ENCODE results near the gene RLF. TPM values are rescaled to one million over a fixed set of nuclear protein-coding genes. Genes with fewer than 3 reads are reported as not detected.
A peak's percentile ranks its signal among the peaks of the same experiment; 100 is the strongest.

Gene RLF
- total and polyA plus RNA-seq, 9 of the 15 experiments (the other 6 are each of a cell fraction or from before 2014, with no cell fraction given): 3.6 to 35.0 (median 21.2) TPM

GRCh38 chr1:40257688-40258444 lies 96.7 kb downstream of the RLF start, which contains the start of gene ZMPSTE24 (continued):
- TF ChIP-seq CEBPG (CRISPR knock-in tag; IDR thresholded peaks at IDR 0.05): peak; percentile 69
- TF ChIP-seq CEBPG (tag; conservative IDR thresholded peaks at IDR 0.05 in 1 of 2, IDR thresholded peaks at IDR 0.05 in 1 of 2): peak in 1 of 2 experiments; percentile 80; a peak in 2 of 4 replicates
- peak; percentile 97 for TF ChIP-seq BRD4 (IDR thresholded peaks at IDR 0.05)
- peak; percentile 89; the same call in 1 of the 2 replicates for TF ChIP-seq FOXK1 (CRISPR knock-in tag; IDR thresholded peaks at IDR 0.05; ENCODE audit: borderline replicate concordance)
- no peak for TF ChIP-seq IRF2 (CRISPR knock-in tag; IDR thresholded peaks at IDR 0.05)
- TF ChIP-seq SP2 (IDR thresholded peaks at IDR 0.05; ENCODE audit: extremely low read depth, low read depth, low read length, poor library complexity, severe bottlenecking): no peak
- TF ChIP-seq E4F1 (CRISPR knock-in tag; IDR thresholded peaks at IDR 0.05; ENCODE audit: borderline replicate concordance): no peak
- TF ChIP-seq ZNF584 (CRISPR knock-in tag; IDR thresholded peaks at IDR 0.05; ENCODE audit: low read depth): no peak
- TF ChIP-seq PYGO2 (tag; IDR thresholded peaks at IDR 0.05): no peak
- TF ChIP-seq SRSF3 (IDR thresholded peaks at IDR 0.05; ENCODE audit: insufficient read depth, low read length): no peak
- TF ChIP-seq SMAD2 (IDR thresholded peaks at IDR 0.05; ENCODE audit: low read depth, low read length): no peak
- TF ChIP-seq RBBP5 (IDR thresholded peaks at IDR 0.05; ENCODE audit: borderline replicate concordance, insufficient read depth, low read length, poor library complexity, severe bottlenecking): peak; percentile 97
- peak; percentile 92 for TF ChIP-seq SMARCB1 (IDR thresholded peaks at IDR 0.05; ENCODE audit: insufficient read length, low read depth)
- TF ChIP-seq ZBTB8A (IDR thresholded peaks at IDR 0.05; ENCODE audit: partially characterized antibody): no peak
- peak; percentile 88 for TF ChIP-seq ZNF24 (IDR thresholded peaks at IDR 0.05)
- TF ChIP-seq ELK3 (CRISPR knock-in tag; IDR thresholded peaks at IDR 0.05): no peak
- TF ChIP-seq ATF2 (CRISPR knock-in tag; IDR thresholded peaks at IDR 0.05): no peak
- TF ChIP-seq FOXK2 (conservative IDR thresholded peaks at IDR 0.05 in 1 of 2, IDR thresholded peaks at IDR 0.05 in 1 of 2; ENCODE audit: low read depth in 2 of 2): peak; percentile 94 to 98
- TF ChIP-seq HMGXB4 (CRISPR knock-in tag; IDR thresholded peaks at IDR 0.05): peak; percentile 73; the same call in 1 of the 2 replicates
- TF ChIP-seq TCFL5 (CRISPR knock-in tag; conservative IDR thresholded peaks at IDR 0.05): 0 out of 2 replicates have a peak, but pooled peaks have one; percentile 8
